ENCODE data around the gene FAM240B. TPM values are rescaled to one million over a fixed set of nuclear protein-coding genes. Genes with fewer than 3 reads are reported as not detected.

Gene FAM240B
- total and polyA plus RNA-seq, 2 of the 13 experiments (the other 11 are each of a cell fraction or from before 2014, with no cell fraction given) = not detected

DNA sequence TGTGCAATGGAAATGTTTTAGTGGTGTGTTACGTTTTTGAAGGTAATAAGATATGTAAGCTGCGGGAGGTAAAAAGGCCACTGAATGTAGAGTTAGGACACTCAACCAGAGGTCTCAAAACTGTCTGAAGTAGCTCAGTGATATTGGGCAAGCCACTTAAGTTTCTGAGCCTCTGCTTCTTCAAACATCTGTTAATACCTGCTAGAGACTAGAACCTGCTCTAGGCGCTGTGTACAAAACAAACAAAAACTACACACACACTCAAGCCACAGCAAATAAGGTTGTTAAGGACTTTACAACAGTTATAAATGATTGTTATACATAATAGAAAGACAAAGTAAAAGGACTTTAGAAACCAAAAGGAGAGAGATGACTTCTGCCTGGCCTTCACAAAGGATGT is 24.6 kb upstream of the FAM240B start (continued):
- TF ChIP-seq, protein P1, sequence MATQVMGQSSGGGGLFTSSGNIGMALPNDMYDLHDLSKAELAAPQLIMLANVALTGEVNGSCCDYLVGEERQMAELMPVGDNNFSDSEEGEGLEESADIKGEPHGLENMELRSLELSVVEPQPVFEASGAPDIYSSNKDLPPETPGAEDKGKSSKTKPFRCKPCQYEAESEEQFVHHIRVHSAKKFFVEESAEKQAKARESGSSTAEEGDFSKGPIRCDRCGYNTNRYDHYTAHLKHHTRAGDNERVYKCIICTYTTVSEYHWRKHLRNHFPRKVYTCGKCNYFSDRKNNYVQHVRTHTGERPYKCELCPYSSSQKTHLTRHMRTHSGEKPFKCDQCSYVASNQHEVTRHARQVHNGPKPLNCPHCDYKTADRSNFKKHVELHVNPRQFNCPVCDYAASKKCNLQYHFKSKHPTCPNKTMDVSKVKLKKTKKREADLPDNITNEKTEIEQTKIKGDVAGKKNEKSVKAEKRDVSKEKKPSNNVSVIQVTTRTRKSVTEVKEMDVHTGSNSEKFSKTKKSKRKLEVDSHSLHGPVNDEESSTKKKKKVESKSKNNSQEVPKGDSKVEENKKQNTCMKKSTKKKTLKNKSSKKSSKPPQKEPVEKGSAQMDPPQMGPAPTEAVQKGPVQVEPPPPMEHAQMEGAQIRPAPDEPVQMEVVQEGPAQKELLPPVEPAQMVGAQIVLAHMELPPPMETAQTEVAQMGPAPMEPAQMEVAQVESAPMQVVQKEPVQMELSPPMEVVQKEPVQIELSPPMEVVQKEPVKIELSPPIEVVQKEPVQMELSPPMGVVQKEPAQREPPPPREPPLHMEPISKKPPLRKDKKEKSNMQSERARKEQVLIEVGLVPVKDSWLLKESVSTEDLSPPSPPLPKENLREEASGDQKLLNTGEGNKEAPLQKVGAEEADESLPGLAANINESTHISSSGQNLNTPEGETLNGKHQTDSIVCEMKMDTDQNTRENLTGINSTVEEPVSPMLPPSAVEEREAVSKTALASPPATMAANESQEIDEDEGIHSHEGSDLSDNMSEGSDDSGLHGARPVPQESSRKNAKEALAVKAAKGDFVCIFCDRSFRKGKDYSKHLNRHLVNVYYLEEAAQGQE (IDR thresholded peaks at IDR 0.05; ENCODE audit: borderline replicate concordance in 1 of 2, low read depth in 1 of 2, low read length in 2 of 2) = no peak
- TF ChIP-seq RCOR2 (CRISPR knock-in tag; IDR thresholded peaks at IDR 0.05) (no peak), KDM1A (CRISPR knock-in tag; IDR thresholded peaks at IDR 0.05) (no peak), MIER2 (CRISPR knock-in tag; IDR thresholded peaks at IDR 0.05) (no peak), MTA1 (CRISPR knock-in tag; IDR thresholded peaks at IDR 0.05; ENCODE audit: borderline replicate concordance) (no peak), NR2F1 (CRISPR knock-in tag; IDR thresholded peaks at IDR 0.05) (no peak)
- TF ChIP-seq, protein P2, sequence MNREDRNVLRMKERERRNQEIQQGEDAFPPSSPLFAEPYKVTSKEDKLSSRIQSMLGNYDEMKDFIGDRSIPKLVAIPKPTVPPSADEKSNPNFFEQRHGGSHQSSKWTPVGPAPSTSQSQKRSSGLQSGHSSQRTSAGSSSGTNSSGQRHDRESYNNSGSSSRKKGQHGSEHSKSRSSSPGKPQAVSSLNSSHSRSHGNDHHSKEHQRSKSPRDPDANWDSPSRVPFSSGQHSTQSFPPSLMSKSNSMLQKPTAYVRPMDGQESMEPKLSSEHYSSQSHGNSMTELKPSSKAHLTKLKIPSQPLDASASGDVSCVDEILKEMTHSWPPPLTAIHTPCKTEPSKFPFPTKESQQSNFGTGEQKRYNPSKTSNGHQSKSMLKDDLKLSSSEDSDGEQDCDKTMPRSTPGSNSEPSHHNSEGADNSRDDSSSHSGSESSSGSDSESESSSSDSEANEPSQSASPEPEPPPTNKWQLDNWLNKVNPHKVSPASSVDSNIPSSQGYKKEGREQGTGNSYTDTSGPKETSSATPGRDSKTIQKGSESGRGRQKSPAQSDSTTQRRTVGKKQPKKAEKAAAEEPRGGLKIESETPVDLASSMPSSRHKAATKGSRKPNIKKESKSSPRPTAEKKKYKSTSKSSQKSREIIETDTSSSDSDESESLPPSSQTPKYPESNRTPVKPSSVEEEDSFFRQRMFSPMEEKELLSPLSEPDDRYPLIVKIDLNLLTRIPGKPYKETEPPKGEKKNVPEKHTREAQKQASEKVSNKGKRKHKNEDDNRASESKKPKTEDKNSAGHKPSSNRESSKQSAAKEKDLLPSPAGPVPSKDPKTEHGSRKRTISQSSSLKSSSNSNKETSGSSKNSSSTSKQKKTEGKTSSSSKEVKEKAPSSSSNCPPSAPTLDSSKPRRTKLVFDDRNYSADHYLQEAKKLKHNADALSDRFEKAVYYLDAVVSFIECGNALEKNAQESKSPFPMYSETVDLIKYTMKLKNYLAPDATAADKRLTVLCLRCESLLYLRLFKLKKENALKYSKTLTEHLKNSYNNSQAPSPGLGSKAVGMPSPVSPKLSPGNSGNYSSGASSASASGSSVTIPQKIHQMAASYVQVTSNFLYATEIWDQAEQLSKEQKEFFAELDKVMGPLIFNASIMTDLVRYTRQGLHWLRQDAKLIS (CRISPR knock-in tag; IDR thresholded peaks at IDR 0.05) = no peak
